Neural cell (in vitro differentiated cells): Measurements from ENCODE around the gene LST1. TPM values are rescaled to one million over a fixed set of nuclear protein-coding genes. Genes with fewer than 3 reads are reported as not detected.

Experiments
- H2AFZ ChIP-seq: fragments of 200-600, 300-800 bp; sonication (generic), shearing (Covaris generic); 2 replicates; pipeline ENCODE4 v1.6.0; 2014; ENCODE audit warnings: low read depth, mild to moderate bottlenecking, antibody characterized with exemption, low read length, moderate library complexity
- H3F3A ChIP-seq: fragments of 200-600 bp; shearing (Covaris generic); 2 replicates; pipeline ENCODE4 v1.6.1; 2016; ENCODE audit warnings: mild to moderate bottlenecking, moderate library complexity, mixed read lengths, antibody characterized with exemption, low read length; ENCODE audit not compliant: insufficient read depth, poor library complexity, severe bottlenecking
- H3K27ac ChIP-seq: fragments of 200-600, 300-800 bp; sonication (generic), shearing (Covaris generic); 2 replicates; pipeline ENCODE4 v1.5.1; 2014; ENCODE audit warnings: mild to moderate bottlenecking, low read length, moderate library complexity
- H3K27me3 ChIP-seq: fragments of 300-800, 200-600 bp; sonication (generic), shearing (Covaris generic); 2 replicates; pipeline ENCODE4 v1.6.0; 2014; ENCODE audit warnings: mild to moderate bottlenecking, low read depth, low read length, moderate library complexity; ENCODE audit not compliant: insufficient read depth
- H3K36me3 ChIP-seq: fragments of 300-800, 200-600 bp; sonication (generic), shearing (Covaris generic); 2 replicates; pipeline ENCODE4 v1.5.1; 2014; ENCODE audit warnings: mild to moderate bottlenecking, antibody characterized with exemption, low read length, moderate library complexity; ENCODE audit not compliant: insufficient read depth
- H3K4me2 ChIP-seq: fragments of 300-800, 200-600 bp; sonication (generic), shearing (Covaris generic); 2 replicates; pipeline ENCODE4 v1.6.0; 2014; ENCODE audit warnings: mild to moderate bottlenecking, low read length
- H3K4me3 ChIP-seq: fragments of 300-800, 200-600 bp; sonication (generic), shearing (Covaris generic); 2 replicates; pipeline ENCODE4 v1.5.1; 2014; ENCODE audit warnings: mild to moderate bottlenecking, low read length, moderate library complexity
- H3K79me2 ChIP-seq: fragments of 200-600 bp; shearing (Covaris generic); replicated peaks from 2 replicates; pipeline ENCODE4 v1.6.0; 2014; ENCODE audit warnings: mild to moderate bottlenecking, low read length, moderate library complexity; ENCODE audit not compliant: insufficient read depth
- H3K9ac ChIP-seq: fragments of 300-800, 200-600 bp; sonication (generic), shearing (Covaris generic); 2 replicates; pipeline ENCODE4 v1.6.1; 2016; ENCODE audit warnings: mild to moderate bottlenecking, low read length, mixed read lengths
- H3K9me2 ChIP-seq: fragments of 200-600 bp; shearing (Covaris generic); 2 replicates; pipeline ENCODE4 v1.6.1; 2016; ENCODE audit warnings: mild to moderate bottlenecking, low read length, mixed read lengths; ENCODE audit not compliant: insufficient read depth
- H3K9me3 ChIP-seq: fragments of 200-600, 300-800 bp; sonication (generic), shearing (Covaris generic); 2 replicates; pipeline ENCODE4 v1.6.1; 2016; ENCODE audit warnings: mild to moderate bottlenecking, mixed run types, low read length, moderate library complexity, mixed read lengths
- H4K20me1 ChIP-seq: fragments of 200-600 bp; shearing (Covaris generic); 2 replicates; pipeline ENCODE4 v1.6.1; 2016; ENCODE audit warnings: mild to moderate bottlenecking, mixed run types; ENCODE audit not compliant: insufficient read depth
- EP300 ChIP-seq: fragments of 450-650 bp; conservative IDR thresholded peaks from 2 replicates; pipeline ENCODE4 v1.6.1; 2014; ENCODE audit warnings: antibody characterized with exemption, mild to moderate bottlenecking, moderate library complexity; ENCODE audit not compliant: poor library complexity, severe bottlenecking
- EZH2 ChIP-seq: fragments of 200-600, 300-800 bp; shearing (Covaris generic), sonication (generic); IDR thresholded peaks from 2 replicates; pipeline ENCODE4 v1.6.1; 2014; ENCODE audit warnings: antibody characterized with exemption, low read length, borderline replicate concordance, mild to moderate bottlenecking; ENCODE audit not compliant: insufficient read depth, poor library complexity, severe bottlenecking
- MXI1 ChIP-seq: fragments of 450-650 bp; conservative IDR thresholded peaks from 2 replicates; pipeline ENCODE4 v1.6.1; 2014; ENCODE audit warnings: antibody characterized with exemption, mild to moderate bottlenecking; ENCODE audit not compliant: poor library complexity, severe bottlenecking
- POLR2AphosphoS5 ChIP-seq: IDR thresholded peaks from 2 replicates; pipeline ENCODE4 v1.6.1; 2012
- RAD21 ChIP-seq: fragments of 450-650 bp; conservative IDR thresholded peaks from 2 replicates; pipeline ENCODE4 v1.6.1; 2014; ENCODE audit warnings: antibody characterized with exemption, mild to moderate bottlenecking, moderate library complexity
- SMC3 ChIP-seq: fragments of 450-650 bp; conservative IDR thresholded peaks from 2 replicates; pipeline ENCODE4 v1.6.1; 2014; ENCODE audit warnings: antibody characterized with exemption, mild to moderate bottlenecking, moderate library complexity; ENCODE audit not compliant: poor library complexity
- TAF1 ChIP-seq: IDR thresholded peaks from 2 replicates; pipeline ENCODE4 v1.6.1; 2012; ENCODE audit warnings: low read depth
- polyA minus RNA-seq: library from RNA; depleted of rRNA, polyadenylated mRNA; stranded (reverse); fragments of >200 nt; gene quantifications from 2 replicates; pipeline ENCODE4 v1.2.3, GENCODE V29; 2014
- polyA plus RNA-seq: library from polyadenylated mRNA; depleted of rRNA; stranded (reverse); fragments of >200 nt; gene quantifications from 2 replicates; pipeline ENCODE4 v1.2.3, GENCODE V29; 2014
- TF ChIP-seq, protein P1 (sequence below): IDR thresholded peaks from 2 replicates; pipeline ENCODE4 v1.6.1; 2012; ENCODE audit warnings: borderline replicate concordance
- TF ChIP-seq, protein P2 (sequence below): fragments of 450-650 bp; IDR thresholded peaks from 2 replicates; pipeline ENCODE4 v1.5.1; 2014; ENCODE audit warnings: antibody characterized with exemption, mild to moderate bottlenecking, moderate library complexity; ENCODE audit not compliant: poor library complexity, severe bottlenecking

The LST1 gene
- not detected in 2 replicates for polyA plus RNA-seq
- polyA minus RNA-seq = not detected in 2 replicates

DNA sequence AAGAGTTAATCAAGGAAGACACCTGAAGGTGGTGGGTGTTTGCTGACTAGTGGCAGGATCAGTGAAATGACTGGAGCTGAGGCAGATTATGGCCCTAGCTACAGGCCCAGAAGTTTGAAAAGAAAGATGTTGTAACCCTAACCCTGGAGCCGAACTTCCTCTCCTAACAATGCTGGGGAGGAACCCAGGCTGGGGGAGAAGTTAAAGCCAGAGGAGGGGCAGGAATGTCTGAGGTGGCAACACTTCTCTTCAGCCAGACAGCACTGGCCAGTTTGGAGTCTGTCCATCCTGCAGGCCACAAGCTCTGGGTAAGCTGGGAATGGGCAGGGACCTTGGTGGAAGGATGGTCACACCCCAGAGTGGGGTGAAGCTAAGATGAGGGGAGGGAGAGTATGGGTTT, at the start of gene LST1:
Gene LST1, plus strand, starts transcription at position 270 of the 400 bp plus-strand sequence. CDS start 1,023 bp downstream, outside the sequence.
- no peak within 1 kb of the TSS for H2AFZ ChIP-seq
- H3K9ac ChIP-seq = no peak within 1 kb of the TSS
- no peak within 1 kb of the TSS for H3K4me3 ChIP-seq
- TF ChIP-seq MXI1 (no peak), EZH2 (no peak), EP300 (no peak)
- TF ChIP-seq, protein P1, sequence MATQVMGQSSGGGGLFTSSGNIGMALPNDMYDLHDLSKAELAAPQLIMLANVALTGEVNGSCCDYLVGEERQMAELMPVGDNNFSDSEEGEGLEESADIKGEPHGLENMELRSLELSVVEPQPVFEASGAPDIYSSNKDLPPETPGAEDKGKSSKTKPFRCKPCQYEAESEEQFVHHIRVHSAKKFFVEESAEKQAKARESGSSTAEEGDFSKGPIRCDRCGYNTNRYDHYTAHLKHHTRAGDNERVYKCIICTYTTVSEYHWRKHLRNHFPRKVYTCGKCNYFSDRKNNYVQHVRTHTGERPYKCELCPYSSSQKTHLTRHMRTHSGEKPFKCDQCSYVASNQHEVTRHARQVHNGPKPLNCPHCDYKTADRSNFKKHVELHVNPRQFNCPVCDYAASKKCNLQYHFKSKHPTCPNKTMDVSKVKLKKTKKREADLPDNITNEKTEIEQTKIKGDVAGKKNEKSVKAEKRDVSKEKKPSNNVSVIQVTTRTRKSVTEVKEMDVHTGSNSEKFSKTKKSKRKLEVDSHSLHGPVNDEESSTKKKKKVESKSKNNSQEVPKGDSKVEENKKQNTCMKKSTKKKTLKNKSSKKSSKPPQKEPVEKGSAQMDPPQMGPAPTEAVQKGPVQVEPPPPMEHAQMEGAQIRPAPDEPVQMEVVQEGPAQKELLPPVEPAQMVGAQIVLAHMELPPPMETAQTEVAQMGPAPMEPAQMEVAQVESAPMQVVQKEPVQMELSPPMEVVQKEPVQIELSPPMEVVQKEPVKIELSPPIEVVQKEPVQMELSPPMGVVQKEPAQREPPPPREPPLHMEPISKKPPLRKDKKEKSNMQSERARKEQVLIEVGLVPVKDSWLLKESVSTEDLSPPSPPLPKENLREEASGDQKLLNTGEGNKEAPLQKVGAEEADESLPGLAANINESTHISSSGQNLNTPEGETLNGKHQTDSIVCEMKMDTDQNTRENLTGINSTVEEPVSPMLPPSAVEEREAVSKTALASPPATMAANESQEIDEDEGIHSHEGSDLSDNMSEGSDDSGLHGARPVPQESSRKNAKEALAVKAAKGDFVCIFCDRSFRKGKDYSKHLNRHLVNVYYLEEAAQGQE = no peak
- no peak within 1 kb of the TSS for H3K27ac ChIP-seq
- no peaks in the 10 kb centered on the region for H3K79me2 ChIP-seq
- no peaks in the 10 kb centered on the region for H4K20me1 ChIP-seq
- peaks cover 11% of the 10 kb centered on the region for H3K27me3 ChIP-seq
- no peaks in the 10 kb centered on the region for H3K9me3 ChIP-seq
- H3K9me2 ChIP-seq = no peaks in the 10 kb centered on the region
- H3F3A ChIP-seq = no peaks in the 10 kb centered on the region
- H3K36me3 ChIP-seq = no peaks in the 10 kb centered on the region
- no peak within 1 kb of the TSS for H3K4me2 ChIP-seq

DNA sequence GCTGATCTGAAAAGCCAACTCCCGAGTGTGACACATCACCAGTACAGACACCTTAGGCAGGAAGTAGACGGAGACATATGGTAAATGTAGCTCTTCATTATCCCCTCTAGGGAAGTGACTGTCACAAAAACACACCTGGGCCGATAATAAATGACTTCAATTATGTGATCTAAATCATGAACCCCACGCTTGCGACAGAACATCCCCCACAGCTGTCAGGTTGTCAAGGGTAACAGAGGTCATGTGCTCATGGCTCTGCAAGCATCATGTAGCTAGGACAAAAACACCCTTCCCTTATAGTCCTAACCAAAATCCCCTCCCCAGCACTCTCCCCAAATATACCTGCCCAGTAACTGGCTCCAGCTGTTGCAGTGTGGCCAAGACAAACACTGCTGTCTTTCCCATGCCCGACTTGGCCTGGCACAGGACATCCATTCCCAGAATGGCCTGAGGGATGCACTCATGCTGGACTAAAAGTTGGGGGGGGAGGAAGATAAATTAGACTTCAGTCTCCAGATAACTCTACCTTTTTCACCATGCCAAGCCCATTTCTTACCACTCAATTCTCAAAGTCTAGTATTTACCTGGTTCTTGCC, 47.2 kb upstream of the LST1 start:
- peak overlapping the region; percentile 100 for H3K4me2 ChIP-seq
- H3F3A ChIP-seq = no peaks in the 10 kb centered on the region
- H3K36me3 ChIP-seq = no peaks in the 10 kb centered on the region
- no peaks in the 10 kb centered on the region for H3K27me3 ChIP-seq
- H4K20me1 ChIP-seq = peaks cover 46% of the 10 kb centered on the region
- H3K9me2 ChIP-seq = no peaks in the 10 kb centered on the region
- H2AFZ ChIP-seq = no peak overlapping the region
- TF ChIP-seq, protein P1 = no peak
- TF ChIP-seq RAD21 (no peak), POLR2AphosphoS5 (no peak), MXI1 (no peak), EP300 (no peak), TAF1 (no peak), EZH2 (no peak), SMC3 (no peak)
- TF ChIP-seq, protein P2, sequence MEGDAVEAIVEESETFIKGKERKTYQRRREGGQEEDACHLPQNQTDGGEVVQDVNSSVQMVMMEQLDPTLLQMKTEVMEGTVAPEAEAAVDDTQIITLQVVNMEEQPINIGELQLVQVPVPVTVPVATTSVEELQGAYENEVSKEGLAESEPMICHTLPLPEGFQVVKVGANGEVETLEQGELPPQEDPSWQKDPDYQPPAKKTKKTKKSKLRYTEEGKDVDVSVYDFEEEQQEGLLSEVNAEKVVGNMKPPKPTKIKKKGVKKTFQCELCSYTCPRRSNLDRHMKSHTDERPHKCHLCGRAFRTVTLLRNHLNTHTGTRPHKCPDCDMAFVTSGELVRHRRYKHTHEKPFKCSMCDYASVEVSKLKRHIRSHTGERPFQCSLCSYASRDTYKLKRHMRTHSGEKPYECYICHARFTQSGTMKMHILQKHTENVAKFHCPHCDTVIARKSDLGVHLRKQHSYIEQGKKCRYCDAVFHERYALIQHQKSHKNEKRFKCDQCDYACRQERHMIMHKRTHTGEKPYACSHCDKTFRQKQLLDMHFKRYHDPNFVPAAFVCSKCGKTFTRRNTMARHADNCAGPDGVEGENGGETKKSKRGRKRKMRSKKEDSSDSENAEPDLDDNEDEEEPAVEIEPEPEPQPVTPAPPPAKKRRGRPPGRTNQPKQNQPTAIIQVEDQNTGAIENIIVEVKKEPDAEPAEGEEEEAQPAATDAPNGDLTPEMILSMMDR = no peak
- no peaks in the 10 kb centered on the region for H3K9me3 ChIP-seq
- H3K79me2 ChIP-seq = peaks cover 70% of the 10 kb centered on the region
- peak overlapping the region; percentile 98 for H3K9ac ChIP-seq
- H3K4me3 ChIP-seq = peak overlapping the region; percentile 86
- H3K27ac ChIP-seq = no peak overlapping the region
